HUES64 (cell line): Measurements from ENCODE around the gene SSX2IP.
"Not testable (repeated sequence)": the region's sequence is repeated elsewhere in the genome, so short reads cannot be mapped to it uniquely, and the experiment has no call there.

Source experiments
- H3K27ac ChIP-seq: 2 replicates; pipeline ENCODE4 v1.7.0; 2013; ENCODE audit warnings: low read depth, low read length, inconsistent platforms
- H3K27me3 ChIP-seq: 2 replicates; pipeline ENCODE4 v1.6.1; 2013; ENCODE audit warnings: mild to moderate bottlenecking, low read length; ENCODE audit not compliant: insufficient read depth
- H3K36me3 ChIP-seq: 2 replicates; pipeline ENCODE4 v1.6.1; 2013; ENCODE audit warnings: mild to moderate bottlenecking, low read length; ENCODE audit not compliant: insufficient read depth
- H3K4me1 ChIP-seq: 2 replicates; pipeline ENCODE4 v1.6.1; 2013; ENCODE audit warnings: mild to moderate bottlenecking, low read length, moderate library complexity; ENCODE audit not compliant: insufficient read depth
- H3K4me3 ChIP-seq: 2 replicates; pipeline ENCODE4 v1.5.1; 2013; ENCODE audit warnings: mild to moderate bottlenecking, low read length, moderate library complexity
- H3K9ac ChIP-seq: 2 replicates; pipeline ENCODE4 v1.6.1; 2013; ENCODE audit warnings: mild to moderate bottlenecking, low read depth, low read length
- H3K9me3 ChIP-seq: 2 replicates; pipeline ENCODE4 v1.6.1; 2013; ENCODE audit warnings: low read depth, low read length; ENCODE audit not compliant: insufficient read depth
- WGBS: fragments of 150-250, 120-280 bp; methylation state at CpG from one replicate; pipeline ENCODE4 v1.1.7; 2013; ENCODE audit warnings: missing lambda C conversion rate; 5-methylcytosine and 5-hydroxymethylcytosine counted together

Gene SSX2IP

GRCh38 chr1:84598418-84598817 lies 91.8 kb downstream of the SSX2IP start:
- Histone ChIP-seq H3K27ac (no peak overlapping the region), H3K27me3 (no peaks in the 10 kb centered on the region), H3K9ac (no peak overlapping the region), H3K4me3 (no peak overlapping the region), H3K9me3 (no peaks in the 10 kb centered on the region), H3K36me3 (no peaks in the 10 kb centered on the region), H3K4me1 (peaks cover 8% of the 10 kb centered on the region; the same call in 1 of the 2 replicates)
- WGBS, result 89% methylated on average over 1 of the region's 3 CpGs

- Histone ChIP-seq H3K4me3 (no peak overlapping the region), H3K9ac (no peak overlapping the region), H3K36me3 (no peaks in the 10 kb centered on the region), H3K4me1 (peaks cover 4% of the 10 kb centered on the region; the same call in 1 of the 2 replicates), H3K27me3 (no peaks in the 10 kb centered on the region), H3K9me3 (no peaks in the 10 kb centered on the region), H3K27ac (no peak overlapping the region)
- 100% methylated on average over 1 of the region's 1 CpG for WGBS
Observed at GRCh38 chr1:84597011-84597410, 93.2 kb downstream of the SSX2IP start.

GRCh38 chr1:84594959-84595358 lies 95.3 kb downstream of the SSX2IP start:
- not testable (repeated sequence) for H3K27ac ChIP-seq, H3K4me1 ChIP-seq, H3K9ac ChIP-seq, H3K36me3 ChIP-seq, H3K9me3 ChIP-seq, H3K27me3 ChIP-seq, H3K4me3 ChIP-seq
- 96% methylated on average over 1 of the region's 2 CpGs for WGBS
